Motor neuron (in vitro differentiated cells): Measurements from ENCODE around the gene NHS. TPM values are rescaled to one million over a fixed set of nuclear protein-coding genes. Genes with fewer than 3 reads are reported as not detected.
A peak's percentile ranks its signal among the peaks of the same experiment; 100 is the strongest.

ENCODE experiments used
- ATAC-seq, 8 experiments: fragments of 200-7000 bp; cut with Tn5 transposase; replicated peaks in 6 of 8; 2 replicates each; pipeline ENCODE4 v1.8.0; 2021; ENCODE audit warnings: mild to moderate bottlenecking in 8 of 8, moderate library complexity in 8 of 8
- H3K27ac ChIP-seq, 2 donors: fragments of 250-450 bp; sonication (Bioruptor Pico); 2 replicates each; pipeline ENCODE4 v1.9.0; 2021; ENCODE audit warnings: antibody characterized with exemption in 2 of 2, mild to moderate bottlenecking in 2 of 2, moderate library complexity in 1 of 2
- H3K4me1 ChIP-seq, 2 donors: fragments of 250-450 bp; sonication (Bioruptor Pico); replicated peaks in 1 of 2; 2 replicates each; pipeline ENCODE4 v1.6.1; 2021; ENCODE audit warnings: antibody characterized with exemption in 2 of 2, mild to moderate bottlenecking in 2 of 2, moderate library complexity in 1 of 2
- H3K4me3 ChIP-seq, 5 donors: fragments of 250-450 bp; sonication (Bioruptor Pico); 2 replicates each; pipeline ENCODE4 v1.9.0; 2021; ENCODE audit warnings: antibody characterized with exemption in 5 of 5, mild to moderate bottlenecking in 5 of 5, moderate library complexity in 4 of 5
- WGBS, 10 experiments: fragments of 450-650 bp; shearing (Covaris generic); methylation state at CpG; one replicate each; pipeline ENCODE4 v1.0.0; 2022; 5-methylcytosine and 5-hydroxymethylcytosine counted together
- in situ Hi-C, 9 experiments: fragments of 400-800 bp; cut with MboI; loops; one replicate each; pipeline ENCODE4 v1.15.0; 2021; ENCODE audit warnings: low sequenced_read_pairs in 9 of 9, low pct_unique_long_range_greater_than_20kb in 2 of 9; ENCODE audit not compliant: unreplicated experiment in 9 of 9
- total RNA-seq, 8 experiments: library from RNA; unstranded; fragments of 300-600 nt; gene quantifications; 2 replicates each; pipeline versions ENCODE4 v1.2.3 to v1.2.4, GENCODE V29; 2022

NHS gene
- total RNA-seq, 8 experiments from 2014 or later = 0.21 to 19.5 (median 7.0) TPM

DNA sequence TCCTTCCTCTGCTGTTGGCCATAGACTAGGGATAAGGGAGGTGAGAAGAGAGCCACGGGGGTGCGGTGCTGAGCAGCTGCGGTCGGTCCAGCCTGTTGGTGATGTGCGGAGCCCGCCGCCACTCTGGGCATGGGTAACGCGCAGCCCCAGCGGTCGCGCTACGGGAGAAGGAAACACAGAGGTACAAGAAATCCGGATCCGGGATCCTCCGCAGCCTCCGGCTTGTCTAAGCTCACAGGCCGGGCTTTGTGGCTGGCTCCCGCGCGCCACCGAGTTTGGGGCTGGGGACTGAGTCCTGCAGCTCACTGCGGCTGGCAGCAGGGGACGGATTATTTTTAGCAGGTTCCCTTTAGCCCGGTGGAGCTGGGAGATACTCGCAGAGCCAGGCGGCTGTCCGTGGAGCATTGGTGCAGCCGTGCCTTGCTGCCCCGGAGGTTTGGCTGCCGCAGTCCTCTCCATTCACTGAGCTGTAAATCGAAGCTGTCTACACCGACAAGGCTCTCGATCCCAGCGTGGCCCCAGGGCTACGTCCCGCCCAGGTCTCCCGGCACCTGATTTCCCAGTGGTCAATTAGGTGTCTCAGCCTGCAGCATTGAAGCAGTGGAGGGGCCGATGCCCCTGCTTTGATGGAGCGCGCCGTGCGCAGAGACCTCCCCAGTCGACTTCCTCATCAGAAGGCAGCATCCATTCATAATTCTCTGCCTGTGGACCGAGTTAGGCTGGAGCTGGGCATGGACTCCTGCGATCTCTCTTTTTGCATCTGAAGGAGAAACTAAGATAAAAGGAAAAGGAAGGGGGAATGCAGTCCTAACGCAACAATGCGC, 280.4 kb downstream of the NHS start:
- peak overlapping the region; percentile 27 to 43 (median 41) for H3K4me3 ChIP-seq
- peaks cover 13 to 19% of the 10 kb centered on the region in 2 donors for H3K4me1 ChIP-seq
- 0 to 60% (median 0%) methylated on average over 1 to 5 of the region's 48 CpGs; no CpG with 5 or more reads in 5 of the 10 experiments for WGBS, 10 experiments
- in situ Hi-C loops = no loop called here
- H3K27ac ChIP-seq = peak overlapping the region; percentile 49 to 87
- peak in 7 of 8 experiments; percentile 45 to 83 (median 80) for ATAC-seq

GRCh38 chrX:17656035-17656418, 281.0 kb downstream of the NHS start:
- in situ Hi-C loops = no loop called here
- WGBS, 10 experiments = 0% methylated on average over 1 of the region's 36 CpGs; no CpG with 5 or more reads in 9 of the 10 experiments
- Histone ChIP-seq H3K27ac (peak overlapping the region; percentile 49 to 87), H3K4me3 (peak overlapping the region; percentile 27 to 43 (median 41)), H3K4me1 (peaks cover 13 to 19% of the 10 kb centered on the region in 2 donors)
- peak in 5 of 8 experiments; percentile 50 to 53 (median 51) for ATAC-seq

GRCh38 chrX:17656556-17656955, 281.6 kb downstream of the NHS start:
- Histone ChIP-seq H3K27ac (peak overlapping the region in 1 of 2 donors; percentile 87), H3K4me3 (peak overlapping the region; percentile 27 to 43 (median 41)), H3K4me1 (peaks cover 13 to 19% of the 10 kb centered on the region in 2 donors)
- in situ Hi-C loops = no loop called here
- no peak for ATAC-seq
- WGBS, 10 experiments = 47 to 60% methylated on average over 1 to 3 of the region's 16 CpGs; no CpG with 5 or more reads in 8 of the 10 experiments

GRCh38 chrX:17662391-17662790, 287.4 kb downstream of the NHS start:
- 62 to 100% (median 86%) methylated on average over 1 to 3 of the region's 3 CpGs; no CpG with 5 or more reads in 7 of the 10 experiments for WGBS, 10 experiments
- in situ Hi-C loops = no loop called here

GRCh38 chrX:17668929-17669328, 293.9 kb downstream of the NHS start:
- Histone ChIP-seq H3K27ac (no peak overlapping the region), H3K4me1 (no peaks in the 10 kb centered on the region), H3K4me3 (no peak overlapping the region)
- 0 to 90% (median 43%) methylated on average over 1 to 3 of the region's 4 CpGs; no CpG with 5 or more reads in 6 of the 10 experiments for WGBS, 10 experiments
- in situ Hi-C loops = no loop called here
- no peak for ATAC-seq

More at GRCh38 chrX:17662391-17662790, 287.4 kb downstream of the NHS start:
- peak in 1 of 8 experiments; percentile 42 for ATAC-seq
- Histone ChIP-seq H3K4me3 (no peak overlapping the region), H3K4me1 (peaks cover 0 to under 1% of the 10 kb centered on the region in 2 donors), H3K27ac (no peak overlapping the region)

DNA sequence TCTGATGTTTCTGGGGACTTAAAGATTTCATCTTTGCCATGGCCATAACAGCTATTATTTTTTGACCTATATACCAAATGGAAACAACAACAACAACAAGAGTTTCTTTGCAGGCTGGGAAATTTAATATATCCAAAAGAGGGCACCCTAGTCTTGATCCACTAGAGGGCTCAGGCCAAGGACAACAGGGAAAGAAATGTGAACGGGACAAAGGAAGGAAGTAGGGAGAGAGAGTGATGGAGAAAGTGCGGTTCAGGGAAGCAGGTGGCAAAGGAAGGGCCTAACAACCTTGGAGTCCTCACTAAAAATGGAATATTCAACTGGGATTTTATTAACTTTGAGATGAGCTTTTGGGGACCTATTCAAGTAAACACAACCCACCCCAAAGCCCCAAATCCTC, 294.5 kb downstream of the NHS start:
- Histone ChIP-seq H3K4me3 (no peak overlapping the region), H3K4me1 (no peaks in the 10 kb centered on the region), H3K27ac (no peak overlapping the region)
- 20 to 60% methylated on average over 1 to 2 of the region's 2 CpGs; no CpG with 5 or more reads in 8 of the 10 experiments for WGBS, 10 experiments
- in situ Hi-C loops = no loop called here
- no peak for ATAC-seq

DNA sequence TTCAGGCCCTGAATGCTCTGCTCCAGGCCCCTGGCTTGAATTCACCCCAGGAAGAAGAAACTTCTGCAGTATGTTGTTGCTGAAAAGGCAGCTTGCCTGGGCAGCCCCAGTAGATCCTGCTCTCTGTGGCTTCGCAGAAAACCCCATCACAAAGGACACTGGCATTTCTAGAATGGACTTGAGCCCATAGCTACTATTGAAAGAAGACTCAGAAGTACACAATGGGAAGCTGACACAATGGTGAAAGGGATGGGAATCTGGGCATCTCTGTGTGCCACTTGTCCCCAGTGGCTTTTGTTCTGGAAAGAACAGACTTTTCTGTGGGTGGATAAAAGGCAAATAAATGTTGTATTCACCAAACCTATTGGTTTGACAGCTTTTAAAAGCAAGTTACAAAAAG, 294.9 kb downstream of the NHS start:
- ATAC-seq = peak in 3 of 8 experiments; percentile 21 to 82 (median 59)
- H3K4me1 ChIP-seq = no peaks in the 10 kb centered on the region
- H3K4me3 ChIP-seq = no peak overlapping the region
- in situ Hi-C loops = no loop called here
- no peak overlapping the region for H3K27ac ChIP-seq
- 17 to 71% (median 40%) methylated on average over 1 of the region's 1 CpG; no CpG with 5 or more reads in 7 of the 10 experiments for WGBS, 10 experiments

GRCh38 chrX:17670874-17671273, 295.9 kb downstream of the NHS start:
- in situ Hi-C loops = no loop called here
- WGBS, 10 experiments = 55 to 100% methylated on average over 1 to 3 of the region's 3 CpGs; no CpG with 5 or more reads in 8 of the 10 experiments
- H3K27ac ChIP-seq = no peak overlapping the region
- H3K4me3 ChIP-seq = no peak overlapping the region
- no peak for ATAC-seq
- H3K4me1 ChIP-seq = no peaks in the 10 kb centered on the region

GRCh38 chrX:17674601-17675000, 299.6 kb downstream of the NHS start:
- no peak overlapping the region for H3K27ac ChIP-seq
- H3K4me3 ChIP-seq = no peak overlapping the region
- ATAC-seq = no peak
- in situ Hi-C loops = no loop called here
- 36% methylated on average over 2 of the region's 2 CpGs; no CpG with 5 or more reads in 9 of the 10 experiments for WGBS, 10 experiments
- no peaks in the 10 kb centered on the region for H3K4me1 ChIP-seq

- Histone ChIP-seq H3K27ac (no peak overlapping the region), H3K4me3 (no peak overlapping the region), H3K4me1 (no peaks in the 10 kb centered on the region)
- in situ Hi-C loops = loop anchor here in 2 of 9 experiments (25.0 kb wide), 3 partner anchors 142 to 442 kb away; partner anchors contain the start of gene NHS (in 1 of the 2)
- ATAC-seq = no peak
Measured at GRCh38 chrX:17679261-17679660, 304.3 kb downstream of the NHS start.

DNA sequence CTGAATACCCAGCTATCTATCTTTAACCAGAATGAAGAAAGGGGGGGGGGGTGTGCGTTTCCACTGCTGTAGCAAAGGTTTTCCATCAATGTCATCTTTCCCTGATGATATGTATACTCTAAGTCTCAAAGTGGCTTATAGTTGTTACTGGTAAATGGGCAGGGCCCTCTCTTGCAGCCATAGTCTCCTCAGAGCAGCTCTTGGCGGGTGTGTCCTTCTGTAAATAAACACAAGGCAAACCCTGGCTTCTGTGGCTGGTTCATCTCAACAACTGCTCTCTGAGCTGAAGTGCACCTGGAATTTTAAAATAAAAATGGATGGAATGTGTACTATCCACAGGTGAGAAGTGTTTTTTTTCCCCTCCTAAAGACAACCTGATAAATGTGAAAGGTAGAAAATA, 304.8 kb downstream of the NHS start:
- peak in 2 of 8 experiments; percentile 37 to 74 for ATAC-seq
- in situ Hi-C loops = loop anchor here in 2 of 9 experiments (25.0 kb wide), 3 partner anchors 143 to 443 kb away; partner anchors contain the start of gene NHS (in 1 of the 2)
- no peaks in the 10 kb centered on the region for H3K4me1 ChIP-seq
- no peak overlapping the region for H3K4me3 ChIP-seq
- H3K27ac ChIP-seq = no peak overlapping the region
- WGBS, 10 experiments = 20 to 100% (median 86%) methylated on average over 1 of the region's 2 CpGs; no CpG with 5 or more reads in 7 of the 10 experiments

- no peak for ATAC-seq
- no peak overlapping the region for H3K4me3 ChIP-seq
- in situ Hi-C loops = loop anchor here in 2 of 9 experiments (25.0 kb wide), 3 partner anchors 144 to 444 kb away; partner anchors contain the start of gene NHS (in 1 of the 2)
- 67 to 100% (median 100%) methylated on average over 1 of the region's 1 CpG; no CpG with 5 or more reads in 7 of the 10 experiments for WGBS, 10 experiments
- no peak overlapping the region for H3K27ac ChIP-seq
- H3K4me1 ChIP-seq = no peaks in the 10 kb centered on the region
Measured at GRCh38 chrX:17680732-17681413, 305.9 kb downstream of the NHS start.

GRCh38 chrX:17682259-17682658, 307.3 kb downstream of the NHS start:
- no peaks in the 10 kb centered on the region for H3K4me1 ChIP-seq
- WGBS, 10 experiments = 0 to 100% (median 40%) methylated on average over 1 of the region's 2 CpGs; no CpG with 5 or more reads in 7 of the 10 experiments
- in situ Hi-C loops = loop anchor here in 2 of 9 experiments (25.0 kb wide), 3 partner anchors 145 to 445 kb away; partner anchors contain the start of gene NHS (in 1 of the 2)
- ATAC-seq = no peak
- H3K27ac ChIP-seq = no peak overlapping the region
- no peak overlapping the region for H3K4me3 ChIP-seq
